Measurements from ENCODE around the gene NOP53. TPM values are rescaled to one million over a fixed set of nuclear protein-coding genes. Genes with fewer than 3 reads are reported as not detected.
A peak's percentile ranks its signal among the peaks of the same experiment; 100 is the strongest.

NOP53 gene
- total and polyA plus RNA-seq, 2 of the 13 experiments (the other 11 are each of a cell fraction or from before 2014, with no cell fraction given) = 53.9 to 141 TPM

DNA sequence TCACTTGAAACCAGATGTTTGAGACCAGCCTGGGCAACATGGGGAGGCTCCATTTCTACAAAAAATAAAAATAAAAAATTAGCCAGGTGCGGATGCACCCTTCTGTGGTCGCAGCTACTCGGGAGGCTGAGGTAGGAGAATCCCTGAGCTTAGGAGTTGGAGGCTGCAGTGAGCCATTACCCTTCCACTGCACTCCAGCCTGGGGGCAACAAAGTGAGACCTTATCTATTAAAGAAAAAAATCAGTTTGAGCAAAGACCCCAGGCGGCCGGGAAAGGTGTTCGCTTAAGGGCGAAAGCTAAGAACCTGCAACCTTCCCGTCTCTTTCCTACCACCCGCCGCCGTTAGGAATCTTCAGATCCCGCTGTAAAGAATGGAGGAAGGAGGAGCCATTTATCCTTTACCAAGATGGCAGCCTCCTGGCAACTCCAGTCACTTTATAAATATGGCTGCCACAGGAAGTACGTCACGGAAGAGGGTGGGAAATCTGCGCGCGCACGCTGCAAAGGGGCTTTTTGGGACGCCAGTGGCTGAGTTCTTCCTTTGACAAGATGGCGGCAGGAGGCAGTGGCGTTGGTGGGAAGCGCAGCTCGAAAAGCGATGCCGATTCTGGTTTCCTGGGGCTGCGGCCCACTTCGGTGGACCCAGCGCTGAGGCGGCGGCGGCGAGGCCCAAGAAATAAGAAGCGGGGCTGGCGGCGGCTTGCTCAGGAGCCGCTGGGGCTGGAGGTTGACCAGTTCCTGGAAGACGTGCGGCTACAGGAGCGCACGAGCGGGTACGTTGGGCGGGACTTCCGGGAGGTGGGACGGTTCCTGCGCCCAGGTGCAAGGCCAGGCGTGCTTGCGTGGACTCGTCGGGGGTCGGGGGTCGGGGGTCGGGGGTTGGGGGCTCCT, at the start of gene NOP53 (continued):
- TF ChIP-seq GFI1 (CRISPR knock-in tag; IDR thresholded peaks at IDR 0.05; ENCODE audit: borderline replicate concordance) = 0 out of 2 replicates have a peak, but pooled peaks have one; percentile 32
- TF ChIP-seq, protein P1, sequence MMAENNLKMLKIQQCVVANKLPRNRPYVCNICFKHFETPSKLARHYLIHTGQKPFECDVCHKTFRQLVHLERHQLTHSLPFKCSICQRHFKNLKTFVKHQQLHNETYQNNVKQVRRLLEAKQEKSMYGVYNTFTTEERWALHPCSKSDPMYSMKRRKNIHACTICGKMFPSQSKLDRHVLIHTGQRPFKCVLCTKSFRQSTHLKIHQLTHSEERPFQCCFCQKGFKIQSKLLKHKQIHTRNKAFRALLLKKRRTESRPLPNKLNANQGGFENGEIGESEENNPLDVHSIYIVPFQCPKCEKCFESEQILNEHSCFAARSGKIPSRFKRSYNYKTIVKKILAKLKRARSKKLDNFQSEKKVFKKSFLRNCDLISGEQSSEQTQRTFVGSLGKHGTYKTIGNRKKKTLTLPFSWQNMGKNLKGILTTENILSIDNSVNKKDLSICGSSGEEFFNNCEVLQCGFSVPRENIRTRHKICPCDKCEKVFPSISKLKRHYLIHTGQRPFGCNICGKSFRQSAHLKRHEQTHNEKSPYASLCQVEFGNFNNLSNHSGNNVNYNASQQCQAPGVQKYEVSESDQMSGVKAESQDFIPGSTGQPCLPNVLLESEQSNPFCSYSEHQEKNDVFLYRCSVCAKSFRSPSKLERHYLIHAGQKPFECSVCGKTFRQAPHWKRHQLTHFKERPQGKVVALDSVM (CRISPR knock-in tag; IDR thresholded peaks at IDR 0.05) = peak; percentile 62
- TF ChIP-seq TP53 (CRISPR knock-in tag; conservative IDR thresholded peaks at IDR 0.05) = no peak
- peak; percentile 40; the same call in 1 of the 2 replicates for TF ChIP-seq KLF11 (CRISPR knock-in tag; IDR thresholded peaks at IDR 0.05)
- TF ChIP-seq, protein P2, sequence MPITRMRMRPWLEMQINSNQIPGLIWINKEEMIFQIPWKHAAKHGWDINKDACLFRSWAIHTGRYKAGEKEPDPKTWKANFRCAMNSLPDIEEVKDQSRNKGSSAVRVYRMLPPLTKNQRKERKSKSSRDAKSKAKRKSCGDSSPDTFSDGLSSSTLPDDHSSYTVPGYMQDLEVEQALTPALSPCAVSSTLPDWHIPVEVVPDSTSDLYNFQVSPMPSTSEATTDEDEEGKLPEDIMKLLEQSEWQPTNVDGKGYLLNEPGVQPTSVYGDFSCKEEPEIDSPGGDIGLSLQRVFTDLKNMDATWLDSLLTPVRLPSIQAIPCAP (CRISPR knock-in tag; IDR thresholded peaks at IDR 0.05; ENCODE audit: low read depth) = no peak
- TF ChIP-seq ZNF326 (CRISPR knock-in tag; IDR thresholded peaks at IDR 0.05; ENCODE audit: borderline replicate concordance) = no peak
- TF ChIP-seq, protein P3, sequence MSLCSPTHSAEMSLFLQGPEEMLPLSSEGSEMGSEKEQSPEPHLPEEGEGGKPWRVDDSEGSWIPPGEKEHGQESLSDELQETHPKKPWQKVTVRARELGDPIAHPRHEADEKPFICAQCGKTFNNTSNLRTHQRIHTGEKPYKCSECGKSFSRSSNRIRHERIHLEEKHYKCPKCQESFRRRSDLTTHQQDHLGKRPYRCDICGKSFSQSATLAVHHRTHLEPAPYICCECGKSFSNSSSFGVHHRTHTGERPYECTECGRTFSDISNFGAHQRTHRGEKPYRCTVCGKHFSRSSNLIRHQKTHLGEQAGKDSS (CRISPR knock-in tag; IDR thresholded peaks at IDR 0.05; ENCODE audit: borderline replicate concordance, low read depth) = no peak
- TF ChIP-seq SRSF4 (IDR thresholded peaks at IDR 0.05; ENCODE audit: low read depth, low read length, poor library complexity, severe bottlenecking) = no peak
- TF ChIP-seq ZFP37 (CRISPR knock-in tag; IDR thresholded peaks at IDR 0.05; ENCODE audit: borderline replicate concordance) = no peak; the same call in 1 of the 2 replicates
- no peak for TF ChIP-seq BRCA1 (CRISPR knock-in tag; IDR thresholded peaks at IDR 0.05)
- TF ChIP-seq, protein P4, sequence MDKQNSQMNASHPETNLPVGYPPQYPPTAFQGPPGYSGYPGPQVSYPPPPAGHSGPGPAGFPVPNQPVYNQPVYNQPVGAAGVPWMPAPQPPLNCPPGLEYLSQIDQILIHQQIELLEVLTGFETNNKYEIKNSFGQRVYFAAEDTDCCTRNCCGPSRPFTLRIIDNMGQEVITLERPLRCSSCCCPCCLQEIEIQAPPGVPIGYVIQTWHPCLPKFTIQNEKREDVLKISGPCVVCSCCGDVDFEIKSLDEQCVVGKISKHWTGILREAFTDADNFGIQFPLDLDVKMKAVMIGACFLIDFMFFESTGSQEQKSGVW (CRISPR knock-in tag; IDR thresholded peaks at IDR 0.05; ENCODE audit: borderline replicate concordance) = no peak; the same call in 1 of the 2 replicates
- TF ChIP-seq RCOR2 (CRISPR knock-in tag; IDR thresholded peaks at IDR 0.05) = no peak
- TF ChIP-seq, protein P5, sequence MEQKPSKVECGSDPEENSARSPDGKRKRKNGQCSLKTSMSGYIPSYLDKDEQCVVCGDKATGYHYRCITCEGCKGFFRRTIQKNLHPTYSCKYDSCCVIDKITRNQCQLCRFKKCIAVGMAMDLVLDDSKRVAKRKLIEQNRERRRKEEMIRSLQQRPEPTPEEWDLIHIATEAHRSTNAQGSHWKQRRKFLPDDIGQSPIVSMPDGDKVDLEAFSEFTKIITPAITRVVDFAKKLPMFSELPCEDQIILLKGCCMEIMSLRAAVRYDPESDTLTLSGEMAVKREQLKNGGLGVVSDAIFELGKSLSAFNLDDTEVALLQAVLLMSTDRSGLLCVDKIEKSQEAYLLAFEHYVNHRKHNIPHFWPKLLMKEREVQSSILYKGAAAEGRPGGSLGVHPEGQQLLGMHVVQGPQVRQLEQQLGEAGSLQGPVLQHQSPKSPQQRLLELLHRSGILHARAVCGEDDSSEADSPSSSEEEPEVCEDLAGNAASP (CRISPR knock-in tag; IDR thresholded peaks at IDR 0.05; ENCODE audit: borderline replicate concordance) = peak; percentile 49
- TF ChIP-seq MXD4 (CRISPR knock-in tag; IDR thresholded peaks at IDR 0.05) = peak; percentile 54; the same call in 1 of the 2 replicates
- TF ChIP-seq KDM2A (CRISPR knock-in tag; IDR thresholded peaks at IDR 0.05; ENCODE audit: borderline replicate concordance, low read depth) = peak; percentile 78
- TF ChIP-seq, protein P6, sequence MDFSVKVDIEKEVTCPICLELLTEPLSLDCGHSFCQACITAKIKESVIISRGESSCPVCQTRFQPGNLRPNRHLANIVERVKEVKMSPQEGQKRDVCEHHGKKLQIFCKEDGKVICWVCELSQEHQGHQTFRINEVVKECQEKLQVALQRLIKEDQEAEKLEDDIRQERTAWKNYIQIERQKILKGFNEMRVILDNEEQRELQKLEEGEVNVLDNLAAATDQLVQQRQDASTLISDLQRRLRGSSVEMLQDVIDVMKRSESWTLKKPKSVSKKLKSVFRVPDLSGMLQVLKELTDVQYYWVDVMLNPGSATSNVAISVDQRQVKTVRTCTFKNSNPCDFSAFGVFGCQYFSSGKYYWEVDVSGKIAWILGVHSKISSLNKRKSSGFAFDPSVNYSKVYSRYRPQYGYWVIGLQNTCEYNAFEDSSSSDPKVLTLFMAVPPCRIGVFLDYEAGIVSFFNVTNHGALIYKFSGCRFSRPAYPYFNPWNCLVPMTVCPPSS (IDR thresholded peaks at IDR 0.05) = no peak
- peak; percentile 85; the same call in 1 of the 2 replicates for TF ChIP-seq MIER3 (CRISPR knock-in tag; IDR thresholded peaks at IDR 0.05; ENCODE audit: borderline replicate concordance)
- no peak for TF ChIP-seq HMGA1 (CRISPR knock-in tag; conservative IDR thresholded peaks at IDR 0.05)
- TF ChIP-seq NKX3-1 (CRISPR knock-in tag; IDR thresholded peaks at IDR 0.05) = no peak
